Stimulated activated CD4-positive, alpha-beta T cell treated with anti-CD3 and anti-CD28 coated beads, TNF-alpha, amount 100 ng/mL, for 24 hours (primary cell): Measurements from ENCODE around the gene ALDH1A1.

Experiments used
- DNase-seq, 3 experiments: peaks; one replicate each; pipeline ENCODE4 v3.0.0-alpha.2; 2020; ENCODE audit warnings: low read depth in 3 of 3

ALDH1A1 gene

GRCh38 chr9:72917892-72918509 lies 34.9 kb downstream of the ALDH1A1 start:
- no peak for DNase-seq

GRCh38 chr9:72915659-72916058 lies 37.2 kb downstream of the ALDH1A1 start:
- DNase-seq: no peak

- DNase-seq: no peak
Measured at GRCh38 chr9:72914750-72915149, 38.1 kb downstream of the ALDH1A1 start.

- no peak for DNase-seq
Measured at GRCh38 chr9:72913382-72914009, 39.4 kb downstream of the ALDH1A1 start.

GRCh38 chr9:72912476-72913381 lies 40.1 kb downstream of the ALDH1A1 start:
- DNase-seq: no peak

- no peak for DNase-seq
Measured at GRCh38 chr9:72911816-72912215, 41.0 kb downstream of the ALDH1A1 start.

- no peak for DNase-seq
Measured at GRCh38 chr9:72911247-72911775, 41.5 kb downstream of the ALDH1A1 start.

GRCh38 chr9:72909428-72909827 lies 43.4 kb downstream of the ALDH1A1 start:
- DNase-seq: no peak

- no peak for DNase-seq
Measured at GRCh38 chr9:72907421-72907820, 45.4 kb downstream of the ALDH1A1 start.

- DNase-seq: no peak
Measured at GRCh38 chr9:72906810-72907209, 46.0 kb downstream of the ALDH1A1 start.

- DNase-seq: no peak
Measured at GRCh38 chr9:72905514-72906480, 47.1 kb downstream of the ALDH1A1 start.

- no peak for DNase-seq
Measured at GRCh38 chr9:72904267-72905093, 48.4 kb downstream of the ALDH1A1 start.

GRCh38 chr9:72903103-72903502 lies 49.8 kb downstream of the ALDH1A1 start:
- no peak for DNase-seq

GRCh38 chr9:72902268-72902667 lies 50.6 kb downstream of the ALDH1A1 start:
- DNase-seq: no peak

GRCh38 chr9:72899734-72900477 lies 52.9 kb downstream of the ALDH1A1 start:
- no peak for DNase-seq

- DNase-seq: no peak
Measured at GRCh38 chr9:72898784-72899733, 53.8 kb downstream of the ALDH1A1 start.

GRCh38 chr9:72898360-72898759 lies 54.5 kb downstream of the ALDH1A1 start:
- DNase-seq: no peak

- no peak for DNase-seq
Measured at GRCh38 chr9:72897069-72897649, 55.7 kb downstream of the ALDH1A1 start.
